ENCODE data around the gene BLID.

DNA sequence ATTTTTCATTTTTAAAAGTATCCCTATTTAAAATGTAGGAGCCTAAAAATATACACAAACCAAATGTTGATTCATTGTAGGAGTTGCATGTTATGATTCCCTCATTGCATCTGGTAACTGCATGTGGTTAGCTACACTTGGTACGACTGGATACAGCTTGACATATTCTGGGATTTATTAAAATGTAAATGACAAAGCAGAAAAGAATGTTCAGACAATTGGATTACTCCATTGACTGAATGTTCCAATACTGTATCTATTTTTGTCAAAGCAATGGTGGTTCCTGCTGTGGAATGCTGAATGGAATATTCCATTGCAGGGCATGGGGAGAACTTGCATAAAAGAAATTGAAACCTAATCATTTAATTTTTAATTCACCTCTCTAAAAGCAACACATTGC lies 30.8 kb downstream of the BLID start:
- TF ChIP-seq, protein P1, sequence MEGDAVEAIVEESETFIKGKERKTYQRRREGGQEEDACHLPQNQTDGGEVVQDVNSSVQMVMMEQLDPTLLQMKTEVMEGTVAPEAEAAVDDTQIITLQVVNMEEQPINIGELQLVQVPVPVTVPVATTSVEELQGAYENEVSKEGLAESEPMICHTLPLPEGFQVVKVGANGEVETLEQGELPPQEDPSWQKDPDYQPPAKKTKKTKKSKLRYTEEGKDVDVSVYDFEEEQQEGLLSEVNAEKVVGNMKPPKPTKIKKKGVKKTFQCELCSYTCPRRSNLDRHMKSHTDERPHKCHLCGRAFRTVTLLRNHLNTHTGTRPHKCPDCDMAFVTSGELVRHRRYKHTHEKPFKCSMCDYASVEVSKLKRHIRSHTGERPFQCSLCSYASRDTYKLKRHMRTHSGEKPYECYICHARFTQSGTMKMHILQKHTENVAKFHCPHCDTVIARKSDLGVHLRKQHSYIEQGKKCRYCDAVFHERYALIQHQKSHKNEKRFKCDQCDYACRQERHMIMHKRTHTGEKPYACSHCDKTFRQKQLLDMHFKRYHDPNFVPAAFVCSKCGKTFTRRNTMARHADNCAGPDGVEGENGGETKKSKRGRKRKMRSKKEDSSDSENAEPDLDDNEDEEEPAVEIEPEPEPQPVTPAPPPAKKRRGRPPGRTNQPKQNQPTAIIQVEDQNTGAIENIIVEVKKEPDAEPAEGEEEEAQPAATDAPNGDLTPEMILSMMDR (IDR thresholded peaks at IDR 0.05): no peak
- TF ChIP-seq POLR2A (IDR thresholded peaks at IDR 0.05): no peak
